Pancreas (tissue), 10 donors: ENCODE measurements around the gene MEIG1. TPM values are rescaled to one million over a fixed set of nuclear protein-coding genes. Genes with fewer than 3 reads are reported as not detected.

Experiments used
- ATAC-seq, 4 donors: fragments of 200-7000 bp; cut with Tn5 transposase; one replicate each; pipeline versions ENCODE4 v1.8.0 to v1.9.1; 2020; ENCODE audit warnings: mild to moderate bottlenecking in 4 of 4, moderate library complexity in 4 of 4
- DNase-seq, 6 donors: peaks; one replicate each; pipeline ENCODE4 v3.0.0-alpha.2; 2020
- FAIRE-seq: peaks from 2 replicates; lab custom pipeline; 2012; peaks lifted over from hg19 to GRCh38; lab: Jason Lieb, UNC
- H3K27ac ChIP-seq, 4 donors: fragments of 200-600 bp; sonication (generic); 1 replicate in 3 of 4; 2 replicates in 1 of 4; pipeline versions ENCODE4 v1.5.0 to v1.8.0; 2020
- H3K27me3 ChIP-seq, 4 donors: fragments of 200-600 bp; one replicate each; pipeline ENCODE4 v1.8.0; 2021
- H3K36me3 ChIP-seq, 3 donors: fragments of 200-600 bp; sonication (generic) in 1 of 3; one replicate each; pipeline versions ENCODE4 v1.5.0 to v1.8.0; 2020 to 2021
- H3K4me1 ChIP-seq, 3 donors: fragments of 200-600 bp; one replicate each; pipeline ENCODE4 v1.8.0; 2021
- H3K4me3 ChIP-seq, 4 donors: fragments of 200-600 bp; sonication (generic) in 2 of 4; one replicate each; pipeline versions ENCODE4 v1.5.0 to v1.8.0; 2020 to 2021
- H3K9me3 ChIP-seq, 4 donors: fragments of 200-600 bp; one replicate each; pipeline ENCODE4 v1.8.0; 2021
- CTCF ChIP-seq, 4 donors: fragments of 200-600 bp; sonication (generic) in 3 of 4; IDR thresholded peaks; one replicate each; pipeline versions ENCODE4 v1.5.0 to v1.8.0; 2021; ENCODE audit warnings: antibody characterized with exemption in 4 of 4
- WGBS, 2 donors: extraction: QIAGEN DNeasy Blood & Tissue Kit; methylation state at CpG; one replicate each; pipeline ENCODE4 v1.1.7; 2013; 5-methylcytosine and 5-hydroxymethylcytosine counted together
- intact Hi-C, 3 donors: fragments of 100-400 bp; cut with DNase I; formaldehyde crosslinking; loops; one replicate each; pipeline versions ENCODE4 v1.11.1 to v1.14.2; 2022
- polyA plus RNA-seq, 2 donors: library from polyadenylated mRNA; stranded (reverse); fragments of 200-250 nt; gene quantifications; one replicate each; pipeline ENCODE4 v1.2.3, GENCODE V29; 2013
- total RNA-seq, 6 donors: library from RNA; stranded (reverse); fragmentation: NEBNext Ultra II Directional in 4 of 6; extraction: Animal tissue kit (Norgen Biotek cat#: 25700) in 4 of 6; gene quantifications; one replicate each; pipeline versions ENCODE4 v1.2.1 to v1.2.4, GENCODE V29; 2021 to 2023
- donor health status: healthy with polysubstance abuse.
- donor health status: DM: no; HTN: no; CAD: no; lungs with moderate emphysema.
- donor health status: DM: no; HTN: no; CAD: no.
- donor health status: control.
- donor health status: control.
- donor health status: Bipolar disorder and iron deficiency.
- donor health status: DM: yes; HTN: yes; CAD: no.
- donor health status: DM: no; HTN: no; CAD: no.
- donor health status: DM: no; HTN: no; CAD: no.
- donor health status: DM: yes; HTN: yes; CAD: no.

Gene MEIG1
- total and polyA plus RNA-seq, 8 donors: 0.44 to 1.5 TPM; not detected in 6

GRCh38 chr10:14947268-14947667 lies 11.9 kb upstream of the MEIG1 start:
- no peak for ATAC-seq
- 100% methylated on average over 1 of the region's 1 CpG for WGBS, 2 donors

GRCh38 chr10:14949291-14949690 lies 9.9 kb upstream of the MEIG1 start:
- WGBS, 2 donors: 94 to 96% methylated on average over 5 of the region's 5 CpGs
- intact Hi-C loops: no loop called here
- DNase-seq (no peak), FAIRE-seq (no peak), ATAC-seq (no peak)
- H3K27me3 ChIP-seq: no peaks in the 10 kb centered on the region
- no peak for TF ChIP-seq CTCF (IDR thresholded peaks at IDR 0.05)
- peaks cover 0 to 11% (median 8%) of the 10 kb centered on the region in 3 donors for H3K4me1 ChIP-seq
- H3K9me3 ChIP-seq: no peaks in the 10 kb centered on the region
- H3K4me3 ChIP-seq: no peak overlapping the region
- H3K36me3 ChIP-seq: no peaks in the 10 kb centered on the region
- H3K27ac ChIP-seq: no peak overlapping the region

More at GRCh38 chr10:14947268-14947667, 11.9 kb upstream of the MEIG1 start:
- TF ChIP-seq CTCF (IDR thresholded peaks at IDR 0.05): no peak
- DNase-seq: no peak
- no peaks in the 10 kb centered on the region for H3K9me3 ChIP-seq
- no peaks in the 10 kb centered on the region for H3K36me3 ChIP-seq
- intact Hi-C loops: no loop called here
- no peak for FAIRE-seq
- H3K4me3 ChIP-seq: no peak overlapping the region
- H3K27ac ChIP-seq: no peak overlapping the region
- H3K4me1 ChIP-seq: peaks cover 0 to 2% (median 0%) of the 10 kb centered on the region in 3 donors
- H3K27me3 ChIP-seq: no peaks in the 10 kb centered on the region

GRCh38 chr10:14952851-14953423 lies 6.3 kb upstream of the MEIG1 start:
- WGBS, 2 donors: 45 to 50% methylated on average over 10 of the region's 10 CpGs
- FAIRE-seq: no peak
- Histone ChIP-seq H3K9me3 (no peaks in the 10 kb centered on the region), H3K4me3 (peak overlapping the region; percentile 35 to 79 (median 66)), H3K27ac (peak overlapping the region in 3 of 4 donors; percentile 57 to 86 (median 75)), H3K4me1 (peaks cover 0 to 18% (median 12%) of the 10 kb centered on the region in 3 donors), H3K27me3 (no peaks in the 10 kb centered on the region), H3K36me3 (no peaks in the 10 kb centered on the region)
- intact Hi-C loops: no loop called here
- no peak for ATAC-seq
- TF ChIP-seq CTCF (IDR thresholded peaks at IDR 0.05): no peak
- no peak for DNase-seq

GRCh38 chr10:14953424-14954000 lies 5.7 kb upstream of the MEIG1 start:
- peak overlapping the region; percentile 57 to 86 (median 74) for H3K27ac ChIP-seq
- FAIRE-seq: no peak
- intact Hi-C loops: no loop called here
- ATAC-seq: peak; percentile 35 to 59 (median 43)
- no peaks in the 10 kb centered on the region for H3K9me3 ChIP-seq
- H3K36me3 ChIP-seq: no peaks in the 10 kb centered on the region
- no peaks in the 10 kb centered on the region for H3K27me3 ChIP-seq
- H3K4me3 ChIP-seq: peak overlapping the region; percentile 35 to 79 (median 66)
- 3 to 7% methylated on average over 32 of the region's 32 CpGs for WGBS, 2 donors
- H3K4me1 ChIP-seq: peaks cover 0 to 18% (median 12%) of the 10 kb centered on the region in 3 donors
- DNase-seq: peak in 1 of 6 donors; percentile 75
- TF ChIP-seq CTCF (IDR thresholded peaks at IDR 0.05): no peak
